Activated CD4-positive, alpha-beta T cell treated with anti-CD3 and anti-CD28 coated beads, Interleukin-2, amount 50 U/mL, for 1 hour (primary cell): Measurements from ENCODE around the gene HTR3C.

Source experiments
- DNase-seq: peaks from one replicate; pipeline ENCODE4 v3.0.0-alpha.2; 2020

The HTR3C gene

DNA sequence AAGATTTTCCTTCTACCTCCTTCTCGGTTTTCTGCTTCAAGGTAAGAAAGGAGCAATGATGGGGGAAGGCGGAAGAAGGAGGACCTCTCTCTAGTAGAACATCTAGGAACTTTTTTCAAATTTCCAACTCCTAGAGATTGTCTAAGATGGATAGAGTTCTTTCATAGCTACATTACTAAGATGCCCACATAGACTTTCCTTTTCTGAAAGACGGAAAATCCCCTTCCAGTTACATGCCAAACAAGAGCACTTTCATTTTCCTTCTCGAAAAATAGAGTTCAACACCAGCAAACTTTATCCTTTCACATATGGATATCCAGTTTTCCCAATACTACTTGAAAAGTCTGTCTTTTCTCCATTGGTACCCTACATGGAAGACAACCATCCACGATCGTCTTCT lies 44.7 kb downstream of the HTR3C start:
- no peak for DNase-seq

GRCh38 chr3:184099806-184100686 lies 47.2 kb downstream of the HTR3C start:
- DNase-seq, result no peak
